Measurements from ENCODE around the gene ZNF750. TPM values are rescaled to one million over a fixed set of nuclear protein-coding genes. Genes with fewer than 3 reads are reported as not detected.

The ZNF750 gene
- total RNA-seq, 2 donors from 2014 or later, result not detected

GRCh38 chr17:82863941-82864712, 24.3 kb upstream of the ZNF750 start:
- ATAC-seq (no peak), DNase-seq (no peak)
- TF ChIP-seq, protein P1, sequence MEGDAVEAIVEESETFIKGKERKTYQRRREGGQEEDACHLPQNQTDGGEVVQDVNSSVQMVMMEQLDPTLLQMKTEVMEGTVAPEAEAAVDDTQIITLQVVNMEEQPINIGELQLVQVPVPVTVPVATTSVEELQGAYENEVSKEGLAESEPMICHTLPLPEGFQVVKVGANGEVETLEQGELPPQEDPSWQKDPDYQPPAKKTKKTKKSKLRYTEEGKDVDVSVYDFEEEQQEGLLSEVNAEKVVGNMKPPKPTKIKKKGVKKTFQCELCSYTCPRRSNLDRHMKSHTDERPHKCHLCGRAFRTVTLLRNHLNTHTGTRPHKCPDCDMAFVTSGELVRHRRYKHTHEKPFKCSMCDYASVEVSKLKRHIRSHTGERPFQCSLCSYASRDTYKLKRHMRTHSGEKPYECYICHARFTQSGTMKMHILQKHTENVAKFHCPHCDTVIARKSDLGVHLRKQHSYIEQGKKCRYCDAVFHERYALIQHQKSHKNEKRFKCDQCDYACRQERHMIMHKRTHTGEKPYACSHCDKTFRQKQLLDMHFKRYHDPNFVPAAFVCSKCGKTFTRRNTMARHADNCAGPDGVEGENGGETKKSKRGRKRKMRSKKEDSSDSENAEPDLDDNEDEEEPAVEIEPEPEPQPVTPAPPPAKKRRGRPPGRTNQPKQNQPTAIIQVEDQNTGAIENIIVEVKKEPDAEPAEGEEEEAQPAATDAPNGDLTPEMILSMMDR (IDR thresholded peaks at IDR 0.05), result no peak
- TF ChIP-seq POLR2A (IDR thresholded peaks at IDR 0.05), result no peak
- no peak overlapping the region for H3K27ac ChIP-seq
- peaks cover 11% of the 10 kb centered on the region for H3K4me1 ChIP-seq
- H3K4me3 ChIP-seq, result no peak overlapping the region
- no peaks in the 10 kb centered on the region for H3K27me3 ChIP-seq
- WGBS, 2 donors, result 84 to 95% methylated on average over 10 to 18 of the region's 18 CpGs
- H3K36me3 ChIP-seq (replicated peaks in 1 of 2; ENCODE audit: insufficient read depth in 1 of 2, low read depth in 2 of 2), result no peaks in the 10 kb centered on the region
- intact Hi-C loops (cut with DNase I), result no loop called here
- no peaks in the 10 kb centered on the region for H3K9me3 ChIP-seq

DNA sequence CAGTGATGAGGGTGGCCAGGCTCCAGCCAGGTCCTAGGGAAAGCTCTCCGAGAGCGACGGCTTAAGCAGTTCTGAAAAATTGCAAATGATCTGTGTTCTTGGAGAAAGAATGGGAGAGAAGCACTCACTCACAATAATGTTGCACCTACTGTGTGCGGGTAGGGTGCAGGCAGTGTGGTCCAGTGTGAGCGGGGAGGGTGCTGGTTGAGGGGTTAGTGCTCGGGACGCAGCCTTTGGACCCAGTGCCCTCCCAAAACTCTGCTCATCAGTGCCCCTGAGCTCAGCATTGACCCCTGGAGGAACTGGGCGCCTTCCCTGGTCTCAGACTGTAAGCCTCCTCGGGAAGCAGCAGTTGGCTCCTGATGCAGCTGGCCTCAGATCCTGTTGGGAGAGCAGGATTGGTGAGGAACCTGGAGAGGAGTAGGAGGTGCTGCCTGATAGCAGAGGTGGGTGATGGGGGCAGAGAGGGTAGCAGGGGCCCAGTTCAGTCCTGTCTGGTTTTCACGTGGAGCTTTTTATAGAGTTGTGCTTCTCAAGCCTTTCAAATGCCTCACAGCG, 23.6 kb upstream of the ZNF750 start:
- H3K4me1 ChIP-seq, result peaks cover 11% of the 10 kb centered on the region
- no peaks in the 10 kb centered on the region for H3K27me3 ChIP-seq
- no peaks in the 10 kb centered on the region for H3K36me3 ChIP-seq (replicated peaks in 1 of 2; ENCODE audit: insufficient read depth in 1 of 2, low read depth in 2 of 2)
- no peak for DNase-seq
- intact Hi-C loops (cut with DNase I), result no loop called here
- 88 to 89% methylated on average over 11 of the region's 11 CpGs for WGBS, 2 donors
- TF ChIP-seq, protein P1 (IDR thresholded peaks at IDR 0.05), result no peak
- TF ChIP-seq POLR2A (IDR thresholded peaks at IDR 0.05), result no peak
- no peaks in the 10 kb centered on the region for H3K9me3 ChIP-seq
- no peak for ATAC-seq
- no peak overlapping the region for H3K27ac ChIP-seq
- H3K4me3 ChIP-seq, result no peak overlapping the region

DNA sequence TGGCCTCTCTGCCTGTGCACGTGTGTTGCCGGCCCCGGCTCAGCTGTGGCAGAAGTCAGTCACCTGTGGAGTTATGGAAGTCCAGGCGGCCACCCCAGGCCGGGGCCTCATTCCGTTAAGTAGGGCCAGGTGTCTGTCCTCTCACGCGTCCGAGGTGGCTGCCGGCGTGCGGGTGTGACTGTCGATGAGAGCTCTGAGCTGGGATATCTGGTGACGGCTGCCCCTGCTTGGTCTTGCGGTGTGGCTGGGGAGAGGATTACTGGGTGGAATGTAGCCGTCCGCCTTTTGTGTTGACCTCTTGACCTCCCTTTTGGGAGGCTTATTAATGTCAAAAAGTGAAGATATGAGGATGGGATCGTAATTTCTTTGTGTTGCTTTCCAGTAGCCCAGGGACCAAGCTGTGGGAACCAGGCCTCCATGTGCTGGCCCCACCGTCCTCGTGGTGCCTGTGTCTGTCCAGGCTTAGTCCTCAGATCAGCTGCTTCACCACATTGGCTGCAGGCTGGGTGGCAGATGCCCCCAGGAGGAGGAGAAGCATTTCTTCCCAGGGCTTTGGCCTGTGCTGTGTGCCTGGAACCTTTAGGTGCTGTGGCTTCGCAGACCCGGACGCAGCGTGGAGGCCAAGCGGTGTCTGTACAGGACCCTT, 23.0 kb upstream of the ZNF750 start:
- H3K9me3 ChIP-seq, result no peaks in the 10 kb centered on the region
- intact Hi-C loops (cut with DNase I), result no loop called here
- no peaks in the 10 kb centered on the region for H3K36me3 ChIP-seq (replicated peaks in 1 of 2; ENCODE audit: insufficient read depth in 1 of 2, low read depth in 2 of 2)
- no peak for DNase-seq
- no peak overlapping the region for H3K27ac ChIP-seq
- H3K27me3 ChIP-seq, result no peaks in the 10 kb centered on the region
- no peak overlapping the region for H3K4me3 ChIP-seq
- H3K4me1 ChIP-seq, result peaks cover 11% of the 10 kb centered on the region
- 72 to 76% methylated on average over 20 to 25 of the region's 25 CpGs for WGBS, 2 donors
- TF ChIP-seq, protein P1 (IDR thresholded peaks at IDR 0.05), result no peak
- no peak for TF ChIP-seq POLR2A (IDR thresholded peaks at IDR 0.05)
- ATAC-seq, result no peak

GRCh38 chr17:82862191-82862590, 22.4 kb upstream of the ZNF750 start:
- TF ChIP-seq, protein P1 (IDR thresholded peaks at IDR 0.05), result no peak
- no peak for TF ChIP-seq POLR2A (IDR thresholded peaks at IDR 0.05)
- DNase-seq (no peak), ATAC-seq (no peak)
- no peaks in the 10 kb centered on the region for H3K27me3 ChIP-seq
- H3K36me3 ChIP-seq (replicated peaks in 1 of 2; ENCODE audit: insufficient read depth in 1 of 2, low read depth in 2 of 2), result no peaks in the 10 kb centered on the region
- WGBS, 2 donors, result 94 to 95% methylated on average over 8 of the region's 8 CpGs
- no peak overlapping the region for H3K27ac ChIP-seq
- intact Hi-C loops (cut with DNase I), result no loop called here
- H3K9me3 ChIP-seq, result no peaks in the 10 kb centered on the region
- no peak overlapping the region for H3K4me3 ChIP-seq
- H3K4me1 ChIP-seq, result peaks cover 11% of the 10 kb centered on the region
